Activated T-cell treated with anti-CD3 and anti-CD28 coated beads for 4 hours (primary cell): Measurements from ENCODE around the gene PLB1.

Experiments used
- DNase-seq: peaks from one replicate; pipeline ENCODE4 v3.0.0-alpha.2; 2020

Gene PLB1

DNA sequence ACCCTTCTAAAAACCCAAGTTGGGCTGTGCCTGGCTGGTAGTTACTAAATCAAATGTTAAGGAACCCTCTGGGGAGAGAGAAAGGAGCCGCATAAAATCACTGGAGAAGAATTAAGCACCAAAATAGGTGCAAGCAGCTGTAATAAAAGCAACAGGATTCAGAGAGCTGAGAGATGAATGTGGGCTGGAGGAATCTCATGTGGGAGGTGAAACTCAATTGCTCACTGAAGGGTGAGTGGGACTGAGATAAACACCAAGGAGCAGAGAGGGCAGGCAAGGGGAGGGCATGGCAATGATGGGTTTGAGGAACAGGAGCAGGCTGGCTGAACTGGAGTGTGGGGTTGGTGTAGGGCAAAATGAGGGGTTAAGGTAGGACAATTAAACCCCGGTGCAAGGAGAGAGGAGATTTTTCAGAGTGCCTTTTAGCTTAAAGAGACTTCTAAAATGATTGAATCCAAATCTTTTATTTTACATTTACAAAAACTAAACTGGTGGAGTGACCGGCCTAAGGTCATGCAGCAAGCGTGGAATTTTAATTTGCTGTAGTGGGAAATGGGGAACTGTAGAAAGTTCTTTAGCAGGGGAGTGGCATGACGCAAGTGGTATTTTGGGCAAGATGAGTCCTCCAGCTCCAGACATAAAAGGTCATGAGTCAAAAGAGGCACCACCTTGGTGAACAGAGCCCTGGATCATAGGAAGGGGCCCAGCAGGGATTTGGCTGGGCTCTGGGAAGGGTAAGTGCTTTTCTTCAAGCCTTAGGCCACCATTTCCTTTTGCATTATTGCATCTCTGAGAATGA lies 10.5 kb downstream of the PLB1 start:
- no peak for DNase-seq

DNA sequence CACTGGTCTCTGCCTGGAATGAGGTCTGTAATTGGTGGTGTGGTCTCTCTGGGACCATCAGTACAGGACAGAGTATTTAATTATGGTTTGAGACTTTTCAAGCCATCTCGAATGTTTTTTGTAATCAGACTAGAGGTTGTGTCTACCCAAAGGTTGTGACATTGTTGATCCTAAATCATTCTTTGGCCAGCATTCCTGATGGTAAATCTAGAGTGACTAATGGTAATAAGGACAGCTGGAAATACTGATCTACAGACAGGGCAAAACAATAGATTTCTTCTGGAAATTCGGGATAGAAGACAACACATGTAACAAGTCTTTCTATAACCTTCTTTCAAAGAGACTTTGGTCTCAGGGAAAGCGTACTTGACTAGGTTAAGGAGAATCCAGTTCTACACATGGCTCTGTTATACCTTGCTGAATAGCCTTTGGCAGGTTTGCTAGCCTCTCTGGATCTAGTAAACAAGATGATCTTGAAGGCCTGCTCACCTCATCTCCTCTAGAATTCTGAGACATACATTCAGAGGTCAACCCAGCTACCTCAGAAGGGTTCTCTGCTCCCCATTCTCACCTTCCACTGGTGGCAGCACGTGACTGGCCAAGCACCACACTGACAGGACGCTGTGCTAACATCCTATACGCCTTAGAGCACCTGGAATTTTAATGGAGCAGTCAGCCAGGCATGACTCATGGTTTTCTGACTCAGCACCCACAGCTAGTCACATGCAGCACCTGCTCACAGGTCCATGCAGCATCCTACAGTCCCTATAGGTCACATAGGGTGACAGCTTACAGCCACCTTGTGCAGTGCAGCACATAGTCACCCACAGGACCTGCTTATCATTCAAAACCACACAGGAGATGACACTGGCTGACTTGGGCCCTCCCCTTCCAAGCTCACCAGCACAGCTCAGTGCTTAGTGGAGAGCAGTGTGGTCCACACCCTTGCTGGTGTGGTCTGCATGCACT lies 12.2 kb downstream of the PLB1 start:
- no peak for DNase-seq

DNA sequence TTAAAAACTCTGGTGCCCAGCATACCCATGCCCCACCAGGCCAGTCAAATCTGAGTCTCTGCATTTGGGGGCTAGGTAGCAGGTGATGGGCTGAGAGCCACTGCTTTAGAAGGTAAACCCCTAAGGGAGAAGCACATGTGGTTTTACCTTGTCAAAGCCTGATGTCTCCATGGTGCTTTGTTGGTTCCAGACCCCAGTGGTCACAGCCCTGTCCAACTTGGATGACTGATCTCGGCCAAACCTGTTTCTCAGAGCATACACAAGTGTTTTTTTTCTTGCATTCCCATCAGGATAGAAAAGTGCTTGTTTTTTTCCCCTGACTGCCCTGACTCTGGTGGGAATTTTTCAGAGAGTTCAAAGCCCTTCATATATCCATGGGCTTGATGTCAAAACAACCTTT lies 13.5 kb downstream of the PLB1 start:
- DNase-seq, result no peak

DNA sequence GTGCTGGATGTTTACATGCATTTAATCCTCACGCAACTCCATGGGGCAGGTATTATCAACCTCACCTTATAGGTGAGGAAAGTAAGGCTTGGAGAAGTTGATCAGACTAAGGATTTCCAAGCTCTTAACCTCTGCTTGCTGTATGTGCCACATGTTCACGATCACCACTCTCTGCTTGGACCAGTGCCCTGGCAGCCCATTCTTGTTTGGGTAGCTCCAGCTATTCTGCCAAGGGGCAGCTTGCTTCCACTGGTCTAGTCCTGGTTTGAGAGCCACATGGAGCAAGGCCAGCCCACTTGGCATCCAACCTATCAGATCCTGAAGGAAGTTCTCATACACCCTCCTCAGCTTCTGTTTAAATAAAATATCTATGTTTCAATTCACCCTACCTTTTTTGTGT lies 14.3 kb downstream of the PLB1 start:
- no peak for DNase-seq

DNA sequence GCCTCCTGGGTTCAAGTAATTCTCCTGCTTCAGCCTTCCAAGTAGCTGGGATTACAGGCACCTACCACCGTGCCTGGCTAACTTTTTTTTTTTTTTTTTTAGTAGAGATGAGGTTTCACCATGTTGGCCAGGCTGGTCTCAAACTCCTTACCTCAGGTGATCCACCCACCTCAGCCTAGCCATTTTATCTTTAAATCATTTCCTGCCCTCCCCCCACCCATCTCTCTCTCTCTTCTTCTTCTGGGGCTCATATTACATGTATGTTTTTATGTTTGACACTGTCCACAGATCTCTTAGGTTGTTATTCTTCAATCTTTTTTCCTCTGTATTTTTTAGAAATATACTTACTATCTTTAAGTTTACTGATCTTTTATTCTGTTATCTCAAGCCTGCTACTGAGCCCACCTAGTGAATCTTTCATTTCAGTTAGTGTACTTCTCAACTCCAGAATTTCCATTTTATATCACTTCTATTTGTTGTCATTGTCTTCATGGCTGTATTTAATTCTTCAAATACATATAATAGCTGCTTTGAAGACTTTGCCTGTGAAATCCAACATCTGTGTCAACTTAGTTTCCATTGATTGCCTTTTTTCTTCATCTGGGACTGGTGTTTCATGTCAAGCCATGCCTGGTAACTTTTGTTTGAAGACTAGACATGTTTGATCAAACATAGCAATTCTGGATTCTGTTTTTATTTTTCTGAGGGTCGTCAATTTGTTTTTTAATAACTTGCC lies 16.2 kb downstream of the PLB1 start:
- DNase-seq, result no peak

DNA sequence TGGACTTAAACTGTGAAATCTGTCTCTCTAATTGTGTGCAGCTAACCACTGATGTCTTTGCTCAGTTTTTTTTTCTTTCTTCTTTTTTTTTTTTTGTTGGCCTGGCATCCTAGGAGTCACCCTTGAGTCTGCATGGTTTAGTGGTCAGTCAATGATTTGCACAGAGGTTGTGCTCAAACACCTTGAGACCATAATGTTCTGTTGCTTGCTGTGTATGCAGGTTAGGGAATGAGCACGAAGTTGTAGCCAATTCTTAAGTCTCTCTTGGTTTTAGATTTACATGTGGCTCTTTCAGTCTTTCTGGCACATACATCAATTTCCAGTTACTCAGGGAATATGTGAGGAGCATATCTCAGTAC lies 16.7 kb downstream of the PLB1 start:
- no peak for DNase-seq

DNA sequence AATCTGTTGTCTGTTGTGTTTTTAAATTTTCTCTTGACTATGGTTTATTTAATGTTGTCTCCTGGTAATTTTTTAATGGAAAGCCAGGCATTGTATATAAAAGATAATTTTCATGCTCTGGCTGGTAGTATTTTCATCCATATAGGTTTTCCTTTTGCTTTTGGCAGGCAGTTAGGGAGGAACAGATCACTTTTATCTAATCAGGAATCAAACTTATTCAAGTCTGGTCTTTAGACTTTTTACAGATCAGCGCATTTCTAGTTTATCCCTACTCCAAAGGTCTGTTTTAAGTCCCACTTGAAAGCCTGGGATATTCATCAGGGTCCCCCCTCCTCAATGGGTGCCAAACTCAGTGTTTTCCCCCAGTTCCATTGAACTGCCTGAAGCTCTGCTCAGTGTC lies 17.2 kb downstream of the PLB1 start:
- no peak for DNase-seq

DNA sequence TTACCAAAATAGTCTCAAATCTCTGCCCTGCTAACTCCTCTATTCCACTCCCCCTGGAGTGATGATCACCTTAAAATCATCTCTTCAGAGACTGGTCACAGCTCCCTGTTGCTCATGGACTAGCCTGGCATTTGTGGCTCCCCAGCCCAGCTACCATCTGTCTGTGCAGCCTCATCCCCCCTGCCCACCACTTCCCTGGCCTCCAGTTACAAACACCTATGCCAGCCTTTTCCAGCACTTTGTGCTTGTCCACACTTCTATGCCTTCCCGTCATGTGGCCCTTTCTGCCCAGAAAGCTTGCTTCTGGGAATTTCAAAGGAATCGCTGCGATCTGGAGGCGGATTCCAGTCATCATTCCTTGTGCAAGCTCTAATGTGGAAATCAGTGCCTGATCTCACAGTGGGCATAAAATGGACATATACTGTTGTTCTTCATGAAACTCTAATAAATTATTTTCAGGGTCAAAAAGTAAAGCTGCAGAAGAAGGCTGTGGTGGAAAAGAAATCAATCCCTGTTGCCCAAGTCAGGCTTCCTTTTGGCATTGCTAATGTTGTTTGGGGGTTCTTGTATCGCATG lies 19.4 kb downstream of the PLB1 start:
- no peak for DNase-seq

DNA sequence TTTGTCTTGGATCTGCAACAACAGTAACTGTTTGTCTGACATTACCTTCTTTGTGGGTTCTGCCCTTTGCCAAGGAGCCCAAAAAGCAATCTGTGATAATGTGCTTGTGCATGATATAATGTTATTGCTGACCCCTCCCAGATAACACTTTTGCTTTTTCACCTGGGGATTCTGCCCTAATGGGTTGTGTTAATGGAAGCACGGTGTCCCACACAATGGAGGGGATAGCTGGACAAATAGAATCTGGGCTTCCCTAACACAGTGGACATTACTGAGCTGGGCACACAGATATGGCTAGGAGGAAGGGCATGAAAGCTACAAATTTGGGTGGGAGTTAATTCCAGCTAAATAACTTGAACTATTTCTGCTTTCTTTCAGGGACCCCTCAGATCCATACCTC lies 20.6 kb downstream of the PLB1 start:
- no peak for DNase-seq

DNA sequence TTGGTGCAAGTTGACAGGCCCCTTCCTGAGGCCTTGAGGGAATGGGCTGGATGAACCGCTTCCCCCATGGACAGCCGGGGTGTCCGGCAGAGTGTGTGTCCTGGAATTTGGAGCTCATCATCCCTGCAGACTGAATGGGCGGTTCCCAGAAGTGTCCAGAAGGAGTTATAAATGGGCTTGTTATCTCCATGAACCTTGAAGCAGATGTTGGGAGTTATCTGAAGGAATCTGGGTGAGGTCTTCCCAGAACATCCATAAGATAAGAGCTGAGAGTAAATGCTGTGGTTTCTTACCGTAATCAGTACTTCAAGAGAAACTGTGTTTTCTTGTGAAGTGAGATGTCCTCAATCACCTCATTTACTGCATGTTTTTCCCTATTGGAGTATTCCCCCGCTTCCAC lies 21.1 kb downstream of the PLB1 start:
- no peak for DNase-seq

DNA sequence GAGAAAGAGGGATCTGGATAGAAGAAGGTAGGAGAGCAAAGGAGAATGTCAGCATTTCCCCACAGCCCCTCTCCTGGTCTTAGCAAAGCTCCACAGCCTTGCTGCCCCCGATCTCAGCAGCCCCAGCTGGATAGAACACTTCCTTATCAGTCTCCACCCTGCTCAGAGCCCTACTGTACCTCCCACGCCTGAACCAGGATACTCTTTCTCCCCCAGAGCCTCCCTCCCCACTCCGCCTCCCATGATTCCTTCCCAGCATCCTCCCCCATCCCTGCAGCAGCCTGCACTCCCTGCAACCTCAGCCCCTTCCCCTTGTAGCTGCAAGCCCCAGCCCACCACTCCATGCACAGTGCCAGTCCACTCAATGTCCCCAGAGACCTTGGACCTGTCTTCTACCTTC lies 25.8 kb downstream of the PLB1 start:
- DNase-seq, result no peak

DNA sequence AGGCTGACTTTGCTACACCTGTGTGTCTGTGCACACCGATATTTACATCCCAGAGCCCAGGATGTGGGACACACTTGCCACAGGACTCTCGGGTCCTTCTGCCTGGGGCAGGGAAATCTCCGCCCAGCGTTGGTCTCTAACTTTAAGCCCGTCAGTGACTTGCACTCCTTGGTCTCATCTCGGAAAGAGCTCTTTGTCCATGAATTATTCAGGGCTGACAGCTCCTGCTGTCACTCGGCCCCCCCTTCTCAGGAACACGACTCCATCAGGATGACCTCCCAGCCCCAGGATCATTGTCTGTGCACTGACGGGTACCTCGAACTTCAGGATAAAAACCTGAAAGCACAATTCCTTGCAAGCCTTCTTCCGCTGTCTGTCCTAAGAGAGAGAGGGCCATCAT lies 26.6 kb downstream of the PLB1 start:
- DNase-seq, result no peak

DNA sequence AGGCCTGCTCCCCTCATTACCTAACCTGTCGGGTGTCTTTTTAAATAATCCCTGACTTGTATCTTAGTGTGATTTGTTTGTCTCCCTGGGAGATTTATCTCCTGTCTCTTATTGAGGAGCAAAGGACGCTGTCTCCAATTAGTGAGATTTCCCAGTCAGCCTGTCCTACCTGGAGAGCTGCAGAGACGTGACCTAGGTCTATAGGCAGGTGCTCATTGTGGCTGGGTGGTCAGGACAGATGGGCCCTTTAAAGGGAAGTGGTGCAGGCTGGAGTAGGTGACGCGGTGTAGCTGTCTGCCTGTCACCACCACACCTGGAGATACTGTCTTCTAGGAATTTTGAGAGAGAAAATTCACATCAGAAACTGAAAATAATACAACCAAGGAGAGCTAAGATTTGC lies 28.0 kb downstream of the PLB1 start:
- DNase-seq, result no peak

DNA sequence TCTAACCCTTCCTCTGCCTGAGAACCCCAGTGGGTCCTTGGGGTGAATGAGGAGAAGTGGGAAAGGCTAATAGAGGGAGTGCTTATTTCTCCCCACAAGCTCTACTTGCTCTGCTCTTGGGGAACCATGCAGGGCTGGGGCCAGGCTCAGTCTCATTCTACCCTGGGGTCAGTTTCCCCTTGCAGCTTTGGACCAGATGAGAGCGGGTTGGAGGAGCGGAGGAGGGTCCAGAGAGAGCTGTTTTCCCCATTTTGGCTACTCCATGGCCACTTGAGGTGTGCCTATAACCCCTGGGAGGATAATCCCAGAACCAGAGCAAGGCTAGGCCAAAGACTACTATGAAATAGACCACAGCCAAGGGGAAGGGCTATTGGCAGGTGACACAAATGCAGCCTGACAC lies 29.6 kb downstream of the PLB1 start:
- DNase-seq, result no peak

DNA sequence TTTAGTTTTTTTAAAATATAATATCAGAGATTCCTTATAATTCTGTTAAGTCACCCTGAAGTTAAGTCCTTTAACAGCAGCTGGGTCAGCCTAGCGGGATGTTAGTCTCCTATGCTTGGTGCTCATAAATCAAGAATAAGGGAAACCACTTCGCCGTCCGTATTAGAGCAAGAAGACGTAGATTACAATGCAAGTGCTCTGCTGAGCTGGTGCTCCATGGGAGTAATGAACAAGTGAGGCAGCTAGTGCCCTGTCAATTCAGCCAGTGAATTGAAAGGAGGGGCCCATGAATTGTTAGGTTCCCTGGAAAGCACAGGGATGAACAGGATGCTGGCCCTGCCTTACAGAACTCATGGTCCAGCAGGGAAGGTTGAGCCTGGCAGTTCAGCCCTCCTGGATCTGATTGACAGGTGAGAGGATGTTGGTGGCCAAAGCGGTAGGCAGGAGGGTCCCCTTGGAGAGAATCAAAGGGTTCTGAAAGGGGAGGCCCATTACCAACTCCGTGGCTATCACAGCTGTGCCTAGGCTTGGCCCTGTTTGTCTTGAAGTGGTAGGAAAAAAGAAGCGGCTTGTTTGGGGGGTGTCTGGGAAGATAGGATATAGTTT lies 30.8 kb downstream of the PLB1 start:
- DNase-seq, result no peak

DNA sequence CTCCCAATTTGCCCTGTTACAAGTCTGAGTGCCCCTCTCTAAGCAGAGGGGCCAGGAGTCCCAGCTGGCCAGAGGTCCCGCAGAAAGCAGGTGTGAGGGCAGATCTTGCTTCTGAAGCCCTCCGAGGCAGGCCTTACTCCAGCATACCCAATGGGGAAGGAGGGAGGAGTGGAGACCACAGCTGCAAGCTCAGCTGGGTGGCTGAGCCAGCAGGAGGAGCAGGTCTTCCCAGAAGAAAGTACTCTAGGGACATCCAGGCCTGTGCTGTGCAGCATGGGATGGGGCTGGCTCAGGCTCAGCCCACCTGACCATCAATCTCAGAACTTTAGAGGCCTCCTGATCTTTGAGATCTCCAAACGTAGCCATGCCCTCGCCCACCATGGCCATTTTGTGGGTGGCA lies 31.3 kb downstream of the PLB1 start:
- DNase-seq, result no peak

DNA sequence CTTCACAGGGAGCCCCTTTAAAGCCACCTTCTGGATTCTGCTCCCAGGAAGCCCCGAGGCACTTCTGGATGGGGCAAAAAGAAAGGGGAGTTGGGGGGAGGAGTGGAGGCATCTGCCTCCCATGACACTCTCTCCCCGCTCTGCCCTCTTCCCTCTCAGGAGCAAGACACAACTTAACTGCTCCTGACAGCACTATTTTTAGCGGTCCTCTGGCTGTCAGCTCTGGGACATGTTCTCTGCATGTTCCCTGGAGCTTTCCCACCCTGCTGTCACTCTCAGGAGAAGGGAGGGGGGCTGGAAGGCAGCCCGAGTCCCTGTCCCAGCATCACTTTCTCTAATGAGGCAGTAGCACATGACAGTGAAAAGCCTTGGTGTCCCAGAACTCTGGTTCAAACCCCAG lies 32.3 kb downstream of the PLB1 start:
- DNase-seq, result no peak

DNA sequence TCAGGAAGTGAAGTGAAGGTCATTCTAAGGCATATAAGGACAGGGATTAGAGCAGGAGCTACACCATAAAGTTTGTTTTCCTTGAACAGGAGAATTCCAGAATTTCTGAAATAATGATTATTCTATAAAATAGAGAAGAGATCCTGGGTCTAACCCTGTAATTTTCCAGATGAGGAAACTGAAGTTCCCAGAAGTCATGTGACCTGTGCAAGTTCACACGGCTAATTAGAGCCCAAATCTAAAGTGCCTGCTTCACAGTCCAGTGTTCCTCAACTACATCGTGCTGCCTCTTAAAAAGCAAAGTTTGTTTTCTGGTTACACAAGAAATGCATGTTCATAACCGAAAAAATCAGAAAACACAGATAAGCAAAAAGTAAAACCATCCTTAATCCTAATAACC lies 34.9 kb downstream of the PLB1 start:
- DNase-seq, result no peak

DNA sequence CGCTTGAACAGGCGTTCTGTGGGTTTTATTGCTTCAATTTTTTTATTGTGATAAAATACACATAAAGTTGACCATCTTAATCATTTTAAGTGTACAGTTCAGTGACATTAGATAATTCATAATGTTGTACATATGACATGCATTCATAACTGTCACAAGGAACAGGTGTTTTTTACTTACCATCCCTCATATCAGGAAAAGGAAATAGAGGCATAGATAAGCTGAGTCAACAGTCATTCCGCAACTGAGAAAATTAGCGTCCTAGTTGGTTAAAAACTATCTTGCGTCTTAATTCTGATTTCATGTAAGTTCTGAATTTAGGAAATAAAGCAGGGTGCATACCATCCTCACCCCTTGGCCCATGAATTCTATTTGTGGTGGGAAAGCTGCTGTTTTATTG lies 36.5 kb downstream of the PLB1 start:
- DNase-seq, result no peak

DNA sequence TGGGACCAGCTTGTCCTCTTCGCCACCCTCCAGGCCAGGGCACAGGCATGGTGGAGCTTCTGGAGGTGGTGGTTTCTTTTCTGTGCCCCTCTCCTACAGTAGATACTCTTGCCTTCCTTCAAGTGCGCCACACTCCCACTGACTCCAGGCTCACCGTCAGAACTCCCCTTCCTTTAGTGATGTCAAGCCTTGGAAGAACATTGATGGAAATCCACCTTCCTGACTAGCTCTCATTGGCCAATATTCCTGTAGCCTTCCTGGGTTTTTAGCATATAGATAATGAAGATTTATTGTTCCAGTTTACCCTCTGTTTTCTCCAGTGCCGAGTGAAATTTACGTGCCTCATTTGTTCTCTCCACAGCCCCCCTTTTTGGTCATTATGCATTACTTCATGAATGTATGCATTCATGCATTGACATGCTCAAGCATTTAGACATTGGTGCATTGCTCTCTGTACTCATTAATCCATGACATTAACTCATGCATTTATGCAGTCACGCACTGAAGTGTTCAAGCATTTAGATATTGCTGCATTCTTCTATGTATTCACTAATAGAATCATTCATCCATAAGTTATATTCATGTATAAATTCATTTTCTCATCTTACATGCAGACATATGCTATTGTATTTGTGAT lies 37.3 kb downstream of the PLB1 start:
- DNase-seq, result no peak

DNA sequence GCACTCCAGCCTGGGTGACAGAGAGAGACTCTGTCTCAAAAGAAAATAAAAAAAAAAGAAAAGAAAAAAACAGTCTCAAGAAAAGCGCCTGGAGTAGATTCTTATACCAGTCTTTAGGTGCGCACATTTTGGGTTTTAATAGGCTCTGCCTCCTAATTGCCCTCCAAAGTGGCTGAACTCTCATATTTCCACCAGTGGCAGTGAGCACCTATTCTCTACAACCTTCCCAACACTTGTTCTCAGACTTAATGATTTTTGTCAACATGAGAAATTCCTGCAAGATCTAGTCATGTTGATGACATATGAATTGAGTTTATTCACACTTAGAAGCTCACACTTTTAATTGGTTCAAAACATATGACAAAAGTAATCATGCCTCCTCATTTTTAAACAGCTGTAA lies 39.0 kb downstream of the PLB1 start:
- DNase-seq, result no peak

DNA sequence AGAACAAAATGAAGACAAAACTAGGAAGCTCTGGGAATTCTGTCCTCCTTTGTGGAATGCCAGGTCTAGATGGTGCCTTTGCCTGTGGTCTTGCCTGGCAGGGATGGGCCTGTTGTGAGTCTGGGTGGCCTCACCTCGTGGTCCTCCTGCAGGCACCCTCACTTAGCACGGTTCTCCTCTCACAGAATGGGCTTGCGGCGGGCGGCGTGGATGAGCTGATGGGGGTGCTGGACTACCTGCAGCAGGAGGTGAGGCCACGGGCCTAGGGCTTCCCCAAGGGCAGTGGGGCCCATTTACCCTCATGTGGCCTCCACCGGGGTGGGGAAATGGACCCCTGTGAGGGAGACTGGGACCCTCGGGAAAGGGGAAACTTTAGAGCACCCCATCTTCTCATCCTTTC lies 42.3 kb downstream of the PLB1 start:
- DNase-seq, result no peak
